Activated naive CD8-positive, alpha-beta T cell treated with anti-CD3 and anti-CD28 coated beads for 36 hours (primary cell): Measurements from ENCODE around the gene UBE2L3. TPM values are rescaled to one million over a fixed set of nuclear protein-coding genes. Genes with fewer than 3 reads are reported as not detected.

Source experiments
- total RNA-seq, 2 experiments: library from RNA; stranded (reverse); gene quantifications; one replicate each; pipeline ENCODE4 v1.2.3, GENCODE V29; 2021

UBE2L3 gene
- total RNA-seq, 2 experiments from 2014 or later: 70.0 to 72.9 TPM

Other genes starting within 250 kb of the UBE2L3 start
- gene RIMBP3B, start 184.0 kb upstream of the UBE2L3 start, total RNA-seq: under 1 TPM; 0.19 to 0.32 TPM
- gene HIC2, start 150.3 kb upstream of the UBE2L3 start, total RNA-seq: 1 to 10 TPM; 5.4 to 5.8 TPM
- gene TMEM191C, start 100.3 kb upstream of the UBE2L3 start, total RNA-seq: 1 to 10 TPM; 1.3 TPM
- under 1 TPM; 0.06 to 0.20 TPM for gene RIMBP3C, start 16.3 kb upstream of the UBE2L3 start, total RNA-seq
- 10 to 100 TPM; 83.0 to 86.4 TPM for gene YDJC, start 62.3 kb downstream of the UBE2L3 start, total RNA-seq
- gene CCDC116, start 65.0 kb downstream of the UBE2L3 start, total RNA-seq: under 1 TPM; 0.29 to 0.34 TPM
- 10 to 100 TPM; 52.6 to 53.8 TPM for gene SDF2L1, start 74.6 kb downstream of the UBE2L3 start, total RNA-seq
- gene PPIL2, start 98.3 kb downstream of the UBE2L3 start, total RNA-seq: 10 to 100 TPM; 41.6 to 43.8 TPM
- under 1 TPM; 0.60 to 0.72 TPM for gene YPEL1, start 168.1 kb downstream of the UBE2L3 start, total RNA-seq